Osteocyte (in vitro differentiated cells): ENCODE data around the gene BLACAT1. TPM values are rescaled to one million over a fixed set of nuclear protein-coding genes. Genes with fewer than 3 reads are reported as not detected.
A peak's percentile ranks its signal among the peaks of the same experiment; 100 is the strongest.

Experiments used
- DNase-seq: peaks from one replicate; pipeline ENCODE4 v3.0.0; 2021; ENCODE audit warnings: mixed read lengths; ENCODE audit not compliant: unreplicated experiment; ENCODE audit errors: extremely low spot score
- H3K27ac Mint-ChIP-seq: one replicate; pipeline ENCODE4 v1.8.0; 2021; ENCODE audit warnings: mild to moderate bottlenecking, mixed read lengths; ENCODE audit not compliant: unreplicated experiment
- H3K27me3 Mint-ChIP-seq: one replicate; pipeline ENCODE4 v1.8.0; 2021; ENCODE audit warnings: mixed read lengths; ENCODE audit not compliant: unreplicated experiment
- H3K36me3 Mint-ChIP-seq: one replicate; pipeline ENCODE4 v1.8.0; 2021; ENCODE audit warnings: mixed read lengths; ENCODE audit not compliant: unreplicated experiment
- H3K4me1 Mint-ChIP-seq: one replicate; pipeline ENCODE4 v1.8.0; 2021; ENCODE audit warnings: mixed read lengths; ENCODE audit not compliant: unreplicated experiment
- H3K4me3 Mint-ChIP-seq: one replicate; pipeline ENCODE4 v1.8.0; 2021; ENCODE audit warnings: mild to moderate bottlenecking, moderate library complexity, mixed read lengths; ENCODE audit not compliant: unreplicated experiment
- H3K9me3 Mint-ChIP-seq: one replicate; pipeline ENCODE4 v1.8.0; 2021; ENCODE audit warnings: mixed read lengths; ENCODE audit not compliant: unreplicated experiment
- total RNA-seq: library from RNA; stranded (reverse); gene quantifications from 2 replicates; pipeline ENCODE4 v1.2.1, GENCODE V29; 2021
- TF ChIP-seq, protein P1 (sequence below): fragments of 200-600 bp; sonication (generic); IDR thresholded peaks from 2 replicates; pipeline ENCODE4 v1.5.0; 2021; ENCODE audit warnings: antibody characterized with exemption, mild to moderate bottlenecking, moderate library complexity

BLACAT1 gene
- total RNA-seq, 1 donor from 2014 or later, result not detected

GRCh38 chr1:205432116-205432515 lies 23.7 kb downstream of the BLACAT1 start:
- H3K27me3 Mint-ChIP-seq, result peaks cover 74% of the 10 kb centered on the region
- no peaks in the 10 kb centered on the region for H3K36me3 Mint-ChIP-seq
- H3K9me3 Mint-ChIP-seq, result no peaks in the 10 kb centered on the region
- TF ChIP-seq, protein P1, sequence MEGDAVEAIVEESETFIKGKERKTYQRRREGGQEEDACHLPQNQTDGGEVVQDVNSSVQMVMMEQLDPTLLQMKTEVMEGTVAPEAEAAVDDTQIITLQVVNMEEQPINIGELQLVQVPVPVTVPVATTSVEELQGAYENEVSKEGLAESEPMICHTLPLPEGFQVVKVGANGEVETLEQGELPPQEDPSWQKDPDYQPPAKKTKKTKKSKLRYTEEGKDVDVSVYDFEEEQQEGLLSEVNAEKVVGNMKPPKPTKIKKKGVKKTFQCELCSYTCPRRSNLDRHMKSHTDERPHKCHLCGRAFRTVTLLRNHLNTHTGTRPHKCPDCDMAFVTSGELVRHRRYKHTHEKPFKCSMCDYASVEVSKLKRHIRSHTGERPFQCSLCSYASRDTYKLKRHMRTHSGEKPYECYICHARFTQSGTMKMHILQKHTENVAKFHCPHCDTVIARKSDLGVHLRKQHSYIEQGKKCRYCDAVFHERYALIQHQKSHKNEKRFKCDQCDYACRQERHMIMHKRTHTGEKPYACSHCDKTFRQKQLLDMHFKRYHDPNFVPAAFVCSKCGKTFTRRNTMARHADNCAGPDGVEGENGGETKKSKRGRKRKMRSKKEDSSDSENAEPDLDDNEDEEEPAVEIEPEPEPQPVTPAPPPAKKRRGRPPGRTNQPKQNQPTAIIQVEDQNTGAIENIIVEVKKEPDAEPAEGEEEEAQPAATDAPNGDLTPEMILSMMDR, result no peak
- H3K27ac Mint-ChIP-seq, result no peak overlapping the region
- H3K4me3 Mint-ChIP-seq, result no peak overlapping the region
- H3K4me1 Mint-ChIP-seq, result peaks cover 9% of the 10 kb centered on the region
- DNase-seq, result no peak

DNA sequence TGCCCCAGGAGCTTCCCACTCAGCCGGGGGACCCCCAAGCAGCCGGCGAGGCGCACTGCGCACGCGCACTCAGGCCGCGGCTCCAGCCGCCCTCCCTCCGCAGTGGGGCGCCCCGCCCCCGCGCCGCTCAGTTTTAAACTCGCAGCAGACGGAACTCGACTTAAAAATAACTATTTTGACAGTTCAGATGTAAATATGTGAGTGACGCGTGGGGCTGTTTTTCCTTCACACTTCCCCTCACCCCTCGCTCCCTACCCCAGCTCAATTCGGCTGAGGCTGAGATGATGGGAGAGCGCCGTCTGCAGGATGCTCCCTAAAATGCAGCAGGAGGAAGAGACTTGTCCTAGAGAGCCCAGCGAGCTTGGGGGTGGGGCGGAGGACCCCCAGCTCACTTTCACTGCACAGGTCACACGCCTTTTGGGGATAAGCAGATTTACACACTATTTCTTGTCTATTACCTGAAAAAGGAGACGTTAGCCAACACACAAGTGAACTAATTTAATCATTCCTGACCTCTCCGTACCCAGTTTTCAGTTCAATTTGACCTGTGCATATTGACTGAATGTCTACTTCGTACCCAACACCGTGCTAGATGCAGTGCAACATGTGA lies 25.0 kb downstream of the BLACAT1 start:
- H3K9me3 Mint-ChIP-seq, result no peaks in the 10 kb centered on the region
- peaks cover 9% of the 10 kb centered on the region for H3K4me1 Mint-ChIP-seq
- peak overlapping the region; percentile 74 for H3K4me3 Mint-ChIP-seq
- H3K27me3 Mint-ChIP-seq, result peaks cover 74% of the 10 kb centered on the region
- TF ChIP-seq, protein P1, result peak; percentile 74
- H3K27ac Mint-ChIP-seq, result no peak overlapping the region
- no peak for DNase-seq
- H3K36me3 Mint-ChIP-seq, result no peaks in the 10 kb centered on the region

GRCh38 chr1:205429762-205430695 lies 25.8 kb downstream of the BLACAT1 start:
- TF ChIP-seq, protein P1, result no peak
- Mint-ChIP-seq H3K4me1 (peaks cover 9% of the 10 kb centered on the region), H3K27me3 (peaks cover 73% of the 10 kb centered on the region), H3K27ac (no peak overlapping the region), H3K36me3 (no peaks in the 10 kb centered on the region), H3K9me3 (no peaks in the 10 kb centered on the region), H3K4me3 (peak overlapping the region; percentile 74)
- DNase-seq, result no peak

- Mint-ChIP-seq H3K27me3 (peaks cover 77% of the 10 kb centered on the region), H3K9me3 (no peaks in the 10 kb centered on the region), H3K27ac (no peak overlapping the region), H3K4me3 (no peak overlapping the region), H3K36me3 (no peaks in the 10 kb centered on the region), H3K4me1 (peaks cover 7% of the 10 kb centered on the region)
- TF ChIP-seq, protein P1, result no peak
- no peak for DNase-seq
These were observed 30.8 kb downstream of the BLACAT1 start for GRCh38 chr1:205424901-205425600.
